IgD-negative memory B cell (primary cell): Measurements from ENCODE around the gene MRPL27. TPM values are rescaled to one million over a fixed set of nuclear protein-coding genes. Genes with fewer than 3 reads are reported as not detected.

Experiments used
- H3K27ac Mint-ChIP-seq, 3 donors: one replicate each; pipeline ENCODE4 v1.8.0; 2020 to 2022; ENCODE audit warnings: mild to moderate bottlenecking in 3 of 3, mixed read lengths in 3 of 3, moderate library complexity in 1 of 3
- H3K27me3 Mint-ChIP-seq: one replicate; pipeline ENCODE4 v1.8.0; 2021; ENCODE audit warnings: mixed read lengths
- H3K36me3 Mint-ChIP-seq: one replicate; pipeline ENCODE4 v1.8.0; 2020; ENCODE audit warnings: mild to moderate bottlenecking, mixed read lengths
- H3K4me1 Mint-ChIP-seq, 3 donors: one replicate each; pipeline ENCODE4 v1.8.0; 2020 to 2022; ENCODE audit warnings: mixed read lengths in 3 of 3, mild to moderate bottlenecking in 1 of 3
- H3K4me3 Mint-ChIP-seq, 4 donors: one replicate each; pipeline ENCODE4 v1.8.0; 2020 to 2022; ENCODE audit warnings: mild to moderate bottlenecking in 4 of 4, mixed read lengths in 4 of 4, moderate library complexity in 3 of 4
- H3K9me3 Mint-ChIP-seq, 3 donors: one replicate each; pipeline ENCODE4 v1.8.0; 2020 to 2021; ENCODE audit warnings: mixed read lengths in 3 of 3, mild to moderate bottlenecking in 1 of 3
- polyA plus RNA-seq: library from polyadenylated mRNA; unstranded; fragments of 300-500 nt; fragmentation: Illumina TruSeq; gene quantifications from one replicate; pipeline ENCODE4 v1.2.3, GENCODE V29; 2021

MRPL27 gene
- polyA plus RNA-seq, 1 donor from 2014 or later = 62.5 TPM

DNA sequence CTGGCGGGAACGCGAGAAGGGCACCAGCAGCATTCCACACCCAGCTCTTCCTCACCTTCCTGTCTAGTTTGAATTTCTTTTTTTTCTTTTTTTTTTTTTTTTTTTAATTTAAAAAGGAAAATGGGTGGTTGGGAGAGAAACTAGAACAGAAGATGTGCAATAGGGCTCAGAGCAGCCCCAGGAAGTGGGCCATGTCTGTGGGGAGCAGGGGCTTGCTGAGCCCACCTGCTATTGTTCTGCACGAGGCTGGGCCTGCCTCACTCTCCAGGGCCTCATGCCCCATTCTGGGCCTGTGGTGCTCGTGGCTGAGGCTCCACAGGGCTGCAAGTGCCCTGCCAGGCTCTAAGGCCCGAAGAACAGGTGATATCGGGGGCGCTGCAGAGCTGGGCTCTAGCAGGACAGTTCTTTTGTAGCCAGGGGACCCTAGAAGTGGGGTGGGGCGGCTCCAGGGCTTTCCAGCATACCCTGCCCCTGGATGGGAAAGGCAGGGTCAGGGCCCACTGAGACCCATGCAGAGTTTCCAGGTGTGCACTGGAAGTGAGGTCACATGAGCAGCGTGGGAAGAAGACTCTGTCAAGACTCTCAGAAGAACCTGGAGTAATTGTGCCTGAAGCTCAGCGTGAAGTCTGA, 12.4 kb downstream of the MRPL27 start:
- no peak overlapping the region for H3K4me3 Mint-ChIP-seq
- H3K4me1 Mint-ChIP-seq = peaks cover 5 to 7% (median 6%) of the 10 kb centered on the region in 3 donors
- H3K27me3 Mint-ChIP-seq = no peaks in the 10 kb centered on the region
- peaks cover 1% of the 10 kb centered on the region for H3K36me3 Mint-ChIP-seq
- H3K9me3 Mint-ChIP-seq = no peaks in the 10 kb centered on the region
- no peak overlapping the region for H3K27ac Mint-ChIP-seq

DNA sequence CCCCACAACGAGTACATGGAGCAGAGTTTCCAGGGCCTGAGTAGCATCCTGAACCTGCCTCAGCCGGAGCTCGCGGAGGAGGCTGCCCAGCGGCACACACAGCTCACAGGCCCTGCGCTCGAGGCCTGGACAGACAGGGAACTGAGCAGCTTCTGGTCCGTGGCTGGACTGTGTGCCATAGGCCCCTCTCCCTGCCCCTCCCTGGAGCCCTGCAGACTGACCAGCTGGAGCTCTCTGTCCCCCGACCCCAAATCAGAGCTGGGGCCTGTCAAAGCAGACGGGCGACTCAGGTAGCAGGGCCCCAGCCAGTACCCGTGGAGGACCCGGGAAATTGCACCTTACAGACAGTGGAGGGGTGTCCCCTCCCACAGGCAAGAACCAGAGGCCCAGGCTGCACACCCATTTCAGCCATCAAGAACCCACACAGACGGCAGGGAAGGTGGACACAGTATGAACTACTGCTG, 13.0 kb downstream of the MRPL27 start:
- Mint-ChIP-seq H3K4me3 (no peak overlapping the region), H3K36me3 (peaks cover 2% of the 10 kb centered on the region), H3K27me3 (no peaks in the 10 kb centered on the region), H3K27ac (no peak overlapping the region), H3K4me1 (peaks cover 5 to 7% (median 6%) of the 10 kb centered on the region in 3 donors), H3K9me3 (no peaks in the 10 kb centered on the region)

DNA sequence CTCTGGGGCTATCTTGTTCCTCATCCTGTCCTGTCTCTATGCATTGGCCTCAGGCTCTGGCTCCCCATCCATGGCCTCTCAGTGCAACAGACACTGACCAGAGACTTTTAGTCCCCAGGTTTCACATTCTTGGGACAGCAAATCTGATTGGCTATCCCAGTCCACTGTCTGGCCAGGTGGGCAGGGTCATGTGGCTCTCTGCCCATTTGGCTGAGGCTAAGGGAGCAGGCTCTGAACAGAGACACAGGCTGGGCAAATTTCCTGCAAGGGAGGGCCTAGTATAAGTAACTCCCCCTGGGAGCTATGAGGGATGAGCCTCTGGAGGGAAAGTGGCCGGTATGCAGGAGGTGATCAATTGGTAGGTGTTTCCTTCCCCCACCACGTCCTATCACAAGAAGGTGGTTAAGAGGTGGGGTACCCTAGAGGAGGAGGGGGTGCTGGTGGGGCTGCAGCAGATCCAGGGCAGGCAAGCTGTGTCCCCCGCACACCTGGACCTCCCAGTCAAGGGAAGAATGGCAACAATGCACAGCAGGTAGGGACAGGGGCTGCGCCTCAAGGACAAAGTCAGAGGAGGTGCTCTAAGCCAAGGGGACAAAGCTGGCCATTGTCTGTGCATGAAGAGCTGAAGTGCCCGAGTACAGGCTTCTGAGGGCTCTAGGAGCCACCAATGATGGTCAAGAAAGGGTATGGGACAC, 13.8 kb downstream of the MRPL27 start:
- no peaks in the 10 kb centered on the region for H3K27me3 Mint-ChIP-seq
- no peaks in the 10 kb centered on the region for H3K9me3 Mint-ChIP-seq
- H3K27ac Mint-ChIP-seq = peak overlapping the region in 1 of 3 donors; percentile 12
- peaks cover 3% of the 10 kb centered on the region for H3K36me3 Mint-ChIP-seq
- no peak overlapping the region for H3K4me3 Mint-ChIP-seq
- H3K4me1 Mint-ChIP-seq = peaks cover 5 to 7% (median 6%) of the 10 kb centered on the region in 3 donors

DNA sequence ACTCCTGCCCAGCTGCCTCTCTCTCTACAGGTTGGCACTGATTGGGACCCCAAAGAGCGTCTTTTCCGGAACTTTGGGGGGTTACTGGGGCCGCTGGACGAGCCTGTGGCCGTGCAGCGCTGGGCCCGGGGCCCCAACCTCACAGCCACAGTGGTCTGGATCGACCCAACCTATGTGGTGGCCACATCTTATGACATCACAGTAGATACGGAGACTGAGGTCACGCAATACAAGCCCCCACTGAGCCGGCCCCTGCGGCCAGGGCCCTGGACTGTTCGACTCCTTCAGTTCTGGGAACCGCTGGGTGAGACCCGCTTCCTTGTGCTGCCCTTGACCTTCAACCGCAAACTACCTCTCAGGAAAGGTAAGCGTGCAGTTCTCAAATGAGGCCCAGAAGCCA, 14.8 kb downstream of the MRPL27 start:
- H3K9me3 Mint-ChIP-seq = no peaks in the 10 kb centered on the region
- peaks cover 3% of the 10 kb centered on the region for H3K36me3 Mint-ChIP-seq
- H3K27me3 Mint-ChIP-seq = no peaks in the 10 kb centered on the region
- H3K27ac Mint-ChIP-seq = no peak overlapping the region
- H3K4me3 Mint-ChIP-seq = no peak overlapping the region
- peaks cover 5 to 7% (median 6%) of the 10 kb centered on the region in 3 donors for H3K4me1 Mint-ChIP-seq

DNA sequence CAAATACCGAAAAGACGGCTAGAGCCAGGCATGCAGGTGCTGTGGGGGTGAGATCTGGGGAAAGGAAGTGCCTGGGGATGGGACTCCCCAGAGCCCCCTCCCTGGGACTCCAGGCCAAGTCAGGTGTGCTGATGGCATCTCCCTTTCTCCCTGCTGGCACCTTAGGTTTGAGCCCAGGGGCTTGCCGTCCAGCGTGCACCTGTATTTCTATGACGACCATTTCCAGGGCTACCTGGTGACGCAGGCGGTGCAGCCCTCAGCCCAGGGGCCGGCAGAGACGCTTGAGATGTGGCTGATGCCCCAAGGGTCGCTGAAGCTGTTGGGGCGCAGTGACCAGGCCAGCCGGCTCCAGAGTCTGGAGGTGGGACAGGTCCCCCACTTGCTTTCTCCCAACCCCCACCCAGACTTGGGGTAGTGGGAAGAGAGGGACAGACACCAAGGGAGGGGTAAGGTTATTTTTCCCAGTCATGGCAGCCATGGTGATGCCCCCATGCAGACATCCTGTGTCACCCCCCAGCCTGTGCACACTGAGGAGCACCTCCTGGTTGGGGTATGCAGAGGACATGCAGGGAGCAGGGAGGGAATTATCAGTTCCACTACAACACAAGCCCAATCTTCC, 16.0 kb downstream of the MRPL27 start:
- Mint-ChIP-seq H3K4me1 (peaks cover 2% of the 10 kb centered on the region in 3 donors), H3K27ac (no peak overlapping the region), H3K9me3 (no peaks in the 10 kb centered on the region), H3K27me3 (no peaks in the 10 kb centered on the region), H3K4me3 (no peak overlapping the region), H3K36me3 (peaks cover 3% of the 10 kb centered on the region)

DNA sequence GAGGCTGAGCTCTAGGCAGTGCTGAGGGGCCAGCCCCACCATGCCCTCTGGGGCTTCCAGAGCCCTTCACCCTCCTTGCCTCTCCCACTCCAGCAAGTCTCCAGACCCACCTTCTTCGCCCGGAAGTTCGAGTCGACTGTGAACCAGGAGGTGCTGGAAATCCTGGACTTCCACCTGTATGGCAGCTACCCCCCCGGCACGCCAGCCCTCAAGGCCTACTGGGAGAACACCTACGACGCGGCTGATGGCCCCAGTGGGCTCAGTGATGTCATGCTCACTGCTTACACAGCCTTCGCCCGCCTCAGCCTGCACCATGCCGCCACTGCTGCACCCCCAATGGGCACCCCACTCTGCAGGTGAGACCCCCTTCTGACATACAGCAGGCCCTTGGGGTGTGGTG, 16.6 kb downstream of the MRPL27 start:
- H3K27me3 Mint-ChIP-seq = no peaks in the 10 kb centered on the region
- no peaks in the 10 kb centered on the region for H3K9me3 Mint-ChIP-seq
- no peak overlapping the region for H3K4me3 Mint-ChIP-seq
- no peak overlapping the region for H3K27ac Mint-ChIP-seq
- H3K36me3 Mint-ChIP-seq = peaks cover 3% of the 10 kb centered on the region
- peaks cover 0 to 2% (median 0%) of the 10 kb centered on the region in 3 donors for H3K4me1 Mint-ChIP-seq

DNA sequence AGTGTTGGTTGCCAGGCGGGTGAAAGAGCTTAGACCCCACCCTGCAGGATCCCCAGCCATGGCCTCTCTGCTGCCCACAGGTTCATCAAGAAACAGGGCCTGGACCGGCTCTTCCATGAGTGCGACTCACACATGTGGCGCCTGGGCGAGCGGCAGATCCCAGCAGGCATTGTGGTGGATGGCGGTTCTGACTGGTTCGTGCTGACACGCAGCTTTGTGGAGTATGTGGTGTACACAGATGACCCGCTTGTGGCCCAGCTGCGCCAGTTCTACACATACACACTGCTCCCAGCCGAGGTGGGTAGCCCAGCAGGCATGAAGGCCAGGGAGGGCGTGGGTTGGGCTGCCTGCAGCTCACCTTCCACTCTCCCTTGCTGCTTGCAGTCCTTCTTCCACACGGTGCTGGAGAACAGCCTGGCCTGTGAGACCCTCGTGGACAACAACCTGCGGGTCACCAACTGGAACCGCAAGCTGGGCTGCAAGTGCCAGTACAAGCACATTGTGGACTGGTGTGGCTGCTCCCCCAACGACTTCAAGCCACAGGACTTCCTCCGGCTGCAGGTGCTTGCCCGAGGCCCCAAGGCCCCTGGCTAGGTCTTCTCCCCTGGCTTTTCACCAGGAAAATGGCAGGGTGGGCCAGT, 17.2 kb downstream of the MRPL27 start:
- Mint-ChIP-seq H3K27ac (no peak overlapping the region), H3K27me3 (no peaks in the 10 kb centered on the region), H3K36me3 (peaks cover 3% of the 10 kb centered on the region), H3K4me1 (peaks cover 0 to 2% (median 0%) of the 10 kb centered on the region in 3 donors), H3K4me3 (no peak overlapping the region), H3K9me3 (no peaks in the 10 kb centered on the region)

DNA sequence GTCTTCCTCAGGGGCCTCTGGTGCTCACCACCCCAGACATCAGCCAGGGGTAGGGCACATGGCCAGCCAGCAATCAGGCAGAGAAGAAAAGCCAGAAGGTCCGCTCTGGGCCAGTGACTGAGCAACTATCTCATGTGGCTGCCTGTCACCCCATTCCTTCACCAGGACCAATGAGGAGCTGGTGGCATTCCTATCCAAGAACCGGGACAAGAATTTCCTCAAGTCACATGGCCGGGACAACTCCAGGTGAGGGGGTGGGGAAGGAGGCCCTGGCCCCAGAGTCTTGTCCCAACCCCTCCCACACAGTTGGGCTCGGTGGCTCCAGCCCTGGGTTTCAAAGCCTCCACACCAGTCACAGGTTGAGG, 17.7 kb downstream of the MRPL27 start:
- peaks cover 3% of the 10 kb centered on the region for H3K36me3 Mint-ChIP-seq

DNA sequence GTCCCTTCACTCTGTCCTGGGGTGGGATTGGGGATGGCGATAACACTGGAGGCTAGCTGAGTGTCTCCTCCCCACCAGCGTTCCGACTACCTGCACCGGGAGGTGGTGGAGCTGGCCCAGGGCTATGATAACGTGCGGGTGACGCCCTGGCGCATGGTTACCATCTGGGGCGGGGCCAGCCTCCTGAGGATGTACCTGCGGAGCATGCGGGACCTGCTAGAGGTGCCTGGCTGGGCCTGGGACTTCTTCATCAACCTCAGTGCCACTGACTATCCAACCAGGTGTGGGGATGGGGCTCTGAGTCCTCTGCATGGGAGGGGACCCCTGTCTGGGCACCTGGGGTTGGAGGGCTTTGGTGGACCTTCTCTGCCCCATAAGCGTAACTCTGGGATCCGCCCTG, 18.2 kb downstream of the MRPL27 start:
- Mint-ChIP-seq H3K27me3 (no peaks in the 10 kb centered on the region), H3K36me3 (peaks cover 3% of the 10 kb centered on the region), H3K4me1 (peaks cover 0 to 7% (median 2%) of the 10 kb centered on the region in 3 donors), H3K27ac (peak overlapping the region in 1 of 3 donors; percentile 76), H3K4me3 (no peak overlapping the region), H3K9me3 (no peaks in the 10 kb centered on the region)

More for the DNA sequence above, 17.7 kb downstream of the MRPL27 start:
- no peak overlapping the region for H3K4me3 Mint-ChIP-seq
- peak overlapping the region in 1 of 3 donors; percentile 76 for H3K27ac Mint-ChIP-seq
- peaks cover 0 to 7% (median 2%) of the 10 kb centered on the region in 3 donors for H3K4me1 Mint-ChIP-seq
- no peaks in the 10 kb centered on the region for H3K27me3 Mint-ChIP-seq
- H3K9me3 Mint-ChIP-seq = no peaks in the 10 kb centered on the region

DNA sequence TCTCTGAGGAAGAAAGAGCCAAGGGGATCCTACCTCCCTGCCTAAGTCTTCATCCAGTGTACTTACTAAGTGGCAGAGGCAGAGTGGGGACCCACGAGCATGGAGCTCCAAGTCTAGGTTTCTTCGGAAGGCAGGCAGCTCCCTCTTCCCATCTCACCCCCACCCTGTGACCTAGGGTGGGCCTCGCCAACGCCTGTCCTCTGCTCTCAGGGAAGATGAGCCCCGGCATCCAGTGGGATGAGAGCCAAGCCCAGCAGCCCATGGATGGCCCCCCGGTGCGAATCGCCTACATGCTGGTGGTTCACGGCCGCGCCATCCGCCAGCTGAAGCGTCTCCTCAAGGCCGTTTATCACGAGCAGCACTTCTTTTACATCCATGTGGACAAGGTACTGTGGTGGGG, 18.8 kb downstream of the MRPL27 start:
- no peaks in the 10 kb centered on the region for H3K27me3 Mint-ChIP-seq
- H3K4me1 Mint-ChIP-seq = peaks cover 0 to 7% (median 2%) of the 10 kb centered on the region in 3 donors
- H3K4me3 Mint-ChIP-seq = no peak overlapping the region
- no peaks in the 10 kb centered on the region for H3K9me3 Mint-ChIP-seq
- no peak overlapping the region for H3K27ac Mint-ChIP-seq
- H3K36me3 Mint-ChIP-seq = peaks cover 3% of the 10 kb centered on the region

DNA sequence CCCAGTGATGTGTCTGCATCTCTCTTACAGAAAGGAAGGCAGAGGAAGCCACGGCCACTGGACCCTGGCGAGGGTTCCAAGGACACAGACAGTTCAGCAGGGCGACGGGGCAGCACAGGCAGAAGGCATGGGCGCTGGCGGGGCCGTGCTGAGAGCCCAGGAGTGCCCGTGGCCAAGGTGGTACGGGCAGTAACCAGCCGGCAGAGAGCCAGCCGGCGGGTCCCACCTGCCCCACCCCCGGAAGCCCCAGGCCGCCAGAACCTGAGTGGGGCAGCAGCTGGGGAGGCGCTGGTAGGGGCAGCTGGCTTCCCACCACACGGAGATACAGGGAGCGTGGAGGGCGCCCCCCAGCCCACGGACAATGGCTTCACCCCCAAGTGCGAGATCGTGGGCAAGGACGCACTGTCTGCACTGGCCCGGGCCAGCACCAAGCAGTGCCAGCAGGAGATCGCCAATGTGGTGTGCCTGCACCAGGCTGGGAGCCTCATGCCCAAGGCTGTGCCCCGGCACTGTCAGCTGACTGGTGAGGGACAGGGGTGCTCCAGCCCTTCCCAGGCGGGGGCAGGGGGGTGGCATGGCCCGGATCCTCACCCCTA, 19.3 kb downstream of the MRPL27 start:
- H3K9me3 Mint-ChIP-seq = no peaks in the 10 kb centered on the region
- H3K36me3 Mint-ChIP-seq = peaks cover 3% of the 10 kb centered on the region
- H3K27ac Mint-ChIP-seq = peak overlapping the region in 1 of 3 donors; percentile 18
- peaks cover 0 to 7% (median 2%) of the 10 kb centered on the region in 3 donors for H3K4me1 Mint-ChIP-seq
- H3K4me3 Mint-ChIP-seq = peak overlapping the region in 1 of 4 donors; percentile 25
- no peaks in the 10 kb centered on the region for H3K27me3 Mint-ChIP-seq

DNA sequence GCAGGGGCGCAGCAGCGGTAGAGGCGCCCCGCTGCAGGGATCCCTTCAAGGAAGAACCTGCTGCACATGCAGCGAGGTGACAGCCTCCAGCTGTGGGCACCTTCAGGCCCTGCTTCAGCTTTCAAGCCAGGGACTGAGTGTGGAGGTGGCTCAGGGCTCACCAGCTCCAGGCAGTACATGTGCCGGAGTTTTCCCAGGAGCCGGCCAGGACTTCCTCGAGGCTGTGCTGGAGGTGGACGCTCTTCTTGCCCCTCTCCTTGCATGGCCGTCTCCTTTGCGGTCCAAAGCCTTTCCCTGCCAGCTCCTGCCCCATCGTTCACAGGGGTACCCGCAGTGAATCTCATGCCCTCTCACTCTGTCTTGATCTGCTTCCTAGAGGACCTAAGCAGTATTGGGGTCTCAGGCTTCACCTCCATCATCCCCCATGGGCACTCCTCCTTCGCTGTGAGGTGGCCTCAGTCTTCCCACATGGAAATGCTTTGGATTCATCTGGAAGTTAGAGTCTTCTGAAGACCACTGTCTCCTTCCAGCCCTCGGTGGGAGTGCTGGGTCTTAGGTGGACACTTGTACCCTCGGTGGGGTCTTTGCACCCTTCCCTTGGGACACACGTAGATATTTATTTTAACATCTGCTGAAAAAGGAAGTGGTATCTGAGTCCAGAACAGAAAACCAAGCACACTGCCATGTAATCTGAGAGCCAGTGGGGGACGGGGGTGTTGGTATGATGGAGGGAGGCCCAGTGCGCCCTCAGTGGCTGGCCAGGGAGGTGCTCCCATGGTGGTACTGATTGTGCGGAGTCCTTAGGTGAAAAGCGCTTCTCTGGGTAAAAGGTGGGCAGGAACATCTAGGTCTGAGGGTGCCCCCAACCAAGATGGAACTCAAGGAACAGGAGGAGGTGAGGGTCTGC, 20.0 kb downstream of the MRPL27 start:
- Mint-ChIP-seq H3K27me3 (no peaks in the 10 kb centered on the region), H3K4me1 (peaks cover under 1 to 7% (median 5%) of the 10 kb centered on the region in 3 donors), H3K36me3 (peaks cover 3% of the 10 kb centered on the region), H3K4me3 (peak overlapping the region in 1 of 4 donors; percentile 25), H3K9me3 (no peaks in the 10 kb centered on the region), H3K27ac (peak overlapping the region in 1 of 3 donors; percentile 18)

DNA sequence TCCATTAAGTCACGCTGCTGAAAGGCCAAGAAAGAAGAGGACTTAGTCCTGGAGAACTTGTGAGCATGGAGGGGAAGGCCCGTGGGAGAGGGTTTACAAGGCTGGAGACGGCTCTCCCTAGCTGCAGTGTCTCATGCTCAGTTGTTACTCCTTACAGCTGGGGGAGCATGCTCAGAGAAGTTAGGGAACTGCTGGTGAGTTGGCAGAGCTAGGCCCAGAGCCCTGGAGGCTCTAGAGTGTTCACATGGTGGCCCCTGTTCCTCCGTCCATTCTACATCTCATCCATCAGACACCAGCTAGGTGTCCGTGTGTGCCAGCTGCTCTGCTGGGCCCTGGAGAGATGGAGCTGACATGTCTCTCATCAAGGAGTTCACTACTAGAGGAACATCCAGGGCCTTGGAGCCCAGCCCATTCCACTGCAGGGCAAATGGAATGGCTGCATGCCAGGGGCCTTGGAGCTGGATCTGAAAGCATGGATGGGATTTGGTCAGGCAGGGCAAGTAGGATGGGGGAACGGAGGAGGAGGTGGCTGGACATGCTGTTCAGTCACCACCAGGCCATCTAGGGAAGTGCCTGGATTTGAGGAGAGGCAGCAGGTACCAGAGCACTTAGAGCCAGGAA, 20.8 kb downstream of the MRPL27 start:
- peaks cover 5 to 10% (median 9%) of the 10 kb centered on the region in 3 donors for H3K4me1 Mint-ChIP-seq
- peak overlapping the region in 2 of 3 donors; percentile 73 to 92 for H3K27ac Mint-ChIP-seq
- H3K36me3 Mint-ChIP-seq = peaks cover 2% of the 10 kb centered on the region
- H3K27me3 Mint-ChIP-seq = no peaks in the 10 kb centered on the region
- peak overlapping the region in 1 of 4 donors; percentile 20 for H3K4me3 Mint-ChIP-seq
- no peaks in the 10 kb centered on the region for H3K9me3 Mint-ChIP-seq
